ENCODE results near the gene CD84.
"Not testable (repeated sequence)": the region's sequence is repeated elsewhere in the genome, so short reads cannot be mapped to it uniquely, and the experiment has no call there.

The CD84 gene

GRCh38 chr1:160579216-160579701 is at the start of gene CD84:
Gene CD84 (minus strand): TSS chr1:160579496. CDS start chr1:160579437, 59 bp downstream.
- Mint-ChIP-seq H3K4me3 (peak within 1 kb of the TSS; percentile 82), H3K4me1 (peaks cover 60% of the 10 kb centered on the region)

GRCh38 chr1:160628799-160629263 is 49.5 kb upstream of the CD84 start:
- no peak overlapping the region for H3K4me3 Mint-ChIP-seq
- peaks cover 2% of the 10 kb centered on the region for H3K9me3 Mint-ChIP-seq
- peak overlapping the region; percentile 75 for H3K27ac Mint-ChIP-seq
- no peak for ATAC-seq
- H3K4me1 Mint-ChIP-seq, result peaks cover 84% of the 10 kb centered on the region
- H3K36me3 Mint-ChIP-seq, result peaks cover 72% of the 10 kb centered on the region
- no peaks in the 10 kb centered on the region for H3K27me3 Mint-ChIP-seq

More at GRCh38 chr1:160579216-160579701, at the start of gene CD84:
- peaks cover 3% of the 10 kb centered on the region for H3K9me3 Mint-ChIP-seq
- H3K27me3 Mint-ChIP-seq, result no peaks in the 10 kb centered on the region
- ATAC-seq, result peak; percentile 76
- peaks cover 11% of the 10 kb centered on the region for H3K36me3 Mint-ChIP-seq
- H3K27ac Mint-ChIP-seq, result peak within 1 kb of the TSS; percentile 84

DNA sequence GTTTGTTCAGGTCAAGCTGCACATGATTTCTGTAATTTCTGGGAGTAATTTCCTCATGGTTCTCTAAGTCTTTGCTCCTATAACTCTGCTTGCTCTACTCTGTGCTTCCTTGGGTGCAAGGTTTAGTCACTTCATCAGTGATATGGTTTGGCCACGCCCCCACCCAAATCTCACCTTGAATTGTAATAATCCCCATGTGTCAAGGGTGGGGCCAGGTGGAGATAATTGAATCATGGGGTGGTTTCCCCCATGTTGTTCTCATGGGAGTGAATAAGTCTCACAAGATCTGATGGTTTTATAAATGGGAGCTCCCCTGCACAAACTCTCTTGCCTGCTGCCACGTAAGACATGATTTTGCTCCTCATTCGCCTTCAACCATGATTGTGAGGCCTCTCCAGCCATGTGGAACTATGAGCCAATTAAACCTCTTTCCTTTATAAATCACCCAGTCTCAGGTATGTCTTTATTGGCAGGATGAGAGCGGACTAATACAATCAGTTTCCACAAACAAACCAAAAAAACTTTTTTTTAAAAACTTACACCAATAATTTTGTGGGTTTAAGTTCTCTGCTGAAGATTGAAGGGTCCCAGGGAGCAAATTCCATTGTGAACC is 48.5 kb upstream of the CD84 start:
- H3K9me3 Mint-ChIP-seq, H3K4me3 Mint-ChIP-seq, H3K27me3 Mint-ChIP-seq, ATAC-seq: not testable (repeated sequence)
- peaks cover 72% of the 10 kb centered on the region for H3K36me3 Mint-ChIP-seq
- peaks cover 85% of the 10 kb centered on the region for H3K4me1 Mint-ChIP-seq
- peak overlapping the region; percentile 75 for H3K27ac Mint-ChIP-seq

GRCh38 chr1:160626509-160627342 is 47.4 kb upstream of the CD84 start:
- peaks cover 74% of the 10 kb centered on the region for H3K36me3 Mint-ChIP-seq
- ATAC-seq, result peak; percentile 70
- H3K4me3 Mint-ChIP-seq, result peak overlapping the region; percentile 77
- peaks cover 94% of the 10 kb centered on the region for H3K4me1 Mint-ChIP-seq
- H3K27me3 Mint-ChIP-seq, result no peaks in the 10 kb centered on the region
- peak overlapping the region; percentile 89 for H3K27ac Mint-ChIP-seq
- peaks cover 2% of the 10 kb centered on the region for H3K9me3 Mint-ChIP-seq

- ATAC-seq, result peak; percentile 6
- Mint-ChIP-seq H3K9me3 (peaks cover 2% of the 10 kb centered on the region), H3K4me3 (peak overlapping the region; percentile 52), H3K36me3 (peaks cover 71% of the 10 kb centered on the region), H3K4me1 (peaks cover 94% of the 10 kb centered on the region), H3K27ac (peak overlapping the region; percentile 89), H3K27me3 (no peaks in the 10 kb centered on the region)
These were observed 46.6 kb upstream of the CD84 start for GRCh38 chr1:160625725-160626498.

- Mint-ChIP-seq H3K4me3 (peak overlapping the region; percentile 68), H3K27me3 (no peaks in the 10 kb centered on the region), H3K27ac (peak overlapping the region; percentile 89), H3K4me1 (peaks cover 90% of the 10 kb centered on the region), H3K9me3 (peaks cover 2% of the 10 kb centered on the region), H3K36me3 (peaks cover 65% of the 10 kb centered on the region)
- ATAC-seq, result no peak
These were observed 46.0 kb upstream of the CD84 start for GRCh38 chr1:160625321-160625720.

GRCh38 chr1:160624464-160624863 is 45.2 kb upstream of the CD84 start:
- ATAC-seq, result peak; percentile 51
- Mint-ChIP-seq H3K4me3 (peak overlapping the region; percentile 68), H3K27me3 (no peaks in the 10 kb centered on the region), H3K36me3 (peaks cover 66% of the 10 kb centered on the region), H3K27ac (peak overlapping the region; percentile 89), H3K4me1 (peaks cover 82% of the 10 kb centered on the region), H3K9me3 (peaks cover 2% of the 10 kb centered on the region)

- H3K9me3 Mint-ChIP-seq, result peaks cover 7% of the 10 kb centered on the region
- peaks cover 85% of the 10 kb centered on the region for H3K4me1 Mint-ChIP-seq
- peak overlapping the region; percentile 89 for H3K27ac Mint-ChIP-seq
- H3K4me3 Mint-ChIP-seq, result peak overlapping the region; percentile 4
- no peak for ATAC-seq
- H3K27me3 Mint-ChIP-seq, result no peaks in the 10 kb centered on the region
- H3K36me3 Mint-ChIP-seq, result peaks cover 70% of the 10 kb centered on the region
These were observed 44.6 kb upstream of the CD84 start for GRCh38 chr1:160623862-160624261.

DNA sequence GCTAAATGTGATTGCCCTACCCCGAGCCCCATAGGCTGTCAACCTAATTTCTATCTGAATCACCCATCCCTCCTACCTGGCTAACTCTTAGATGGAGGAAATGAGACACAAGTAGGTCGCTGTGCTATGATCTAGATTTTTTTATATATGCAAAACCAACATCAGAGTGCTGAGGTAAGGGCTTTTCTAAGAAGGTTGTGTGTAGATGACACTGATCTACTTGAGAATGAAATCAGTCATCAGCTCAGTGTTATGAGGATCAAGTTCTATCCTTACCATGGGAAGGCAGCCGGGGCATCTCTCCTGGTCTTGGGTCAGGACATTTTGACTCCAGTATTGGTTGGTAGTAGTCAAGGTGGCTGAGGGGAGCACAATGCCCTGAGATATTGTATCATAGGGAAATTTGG is 43.9 kb upstream of the CD84 start:
- Mint-ChIP-seq H3K27me3 (no peaks in the 10 kb centered on the region), H3K9me3 (peaks cover 7% of the 10 kb centered on the region), H3K36me3 (peaks cover 68% of the 10 kb centered on the region), H3K4me3 (peak overlapping the region; percentile 66), H3K4me1 (peaks cover 81% of the 10 kb centered on the region), H3K27ac (peak overlapping the region; percentile 89)
- ATAC-seq, result peak; percentile 67

DNA sequence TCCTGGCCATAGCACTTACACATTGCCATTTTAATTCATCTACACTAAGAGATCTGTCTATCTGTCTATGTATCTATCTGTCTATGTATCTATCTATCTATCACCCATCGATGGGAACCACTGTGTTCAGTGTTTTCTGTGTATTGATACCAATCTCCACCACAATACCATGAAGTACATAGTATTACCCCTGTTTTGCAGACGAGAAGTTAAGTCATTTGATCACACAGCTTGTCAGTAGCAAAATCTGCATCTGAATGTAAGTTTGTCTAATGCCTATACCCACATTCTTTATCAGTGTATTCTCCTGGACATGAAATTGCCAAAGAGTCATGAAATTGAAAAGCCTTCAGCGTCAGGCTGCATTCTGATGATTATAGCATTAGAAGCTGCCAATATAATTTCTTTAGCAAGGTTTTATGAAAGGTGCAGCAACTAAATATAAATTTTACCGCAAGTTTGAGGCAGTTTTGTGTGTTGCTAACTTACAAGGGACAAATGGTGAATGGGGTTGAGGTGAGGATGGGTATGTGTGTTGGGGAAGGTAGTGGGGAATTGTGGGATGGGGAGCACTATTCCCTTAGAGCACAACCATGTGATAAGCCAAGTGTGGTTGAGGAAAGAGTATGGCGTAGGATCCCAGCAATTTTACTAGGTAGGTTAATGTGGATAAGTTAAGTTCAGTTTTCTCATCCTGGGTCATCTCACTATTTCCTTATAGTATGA is 43.4 kb upstream of the CD84 start:
- no peak for ATAC-seq
- Mint-ChIP-seq H3K4me3 (peak overlapping the region; percentile 16), H3K36me3 (peaks cover 68% of the 10 kb centered on the region), H3K27me3 (no peaks in the 10 kb centered on the region), H3K27ac (peak overlapping the region; percentile 89), H3K9me3 (peaks cover 7% of the 10 kb centered on the region), H3K4me1 (peaks cover 75% of the 10 kb centered on the region)

GRCh38 chr1:160621633-160622413 is 42.5 kb upstream of the CD84 start:
- ATAC-seq, result peak; percentile 59
- H3K36me3 Mint-ChIP-seq, result peaks cover 71% of the 10 kb centered on the region

GRCh38 chr1:160620942-160621632 is 41.8 kb upstream of the CD84 start:
- H3K4me1 Mint-ChIP-seq, result peaks cover 61% of the 10 kb centered on the region
- peaks cover 71% of the 10 kb centered on the region for H3K36me3 Mint-ChIP-seq
- ATAC-seq, result peak; percentile 68
- peaks cover 5% of the 10 kb centered on the region for H3K9me3 Mint-ChIP-seq
- no peaks in the 10 kb centered on the region for H3K27me3 Mint-ChIP-seq
- H3K27ac Mint-ChIP-seq, result peak overlapping the region; percentile 89
- peak overlapping the region; percentile 51 for H3K4me3 Mint-ChIP-seq

More at GRCh38 chr1:160621633-160622413, 42.5 kb upstream of the CD84 start:
- peaks cover 69% of the 10 kb centered on the region for H3K4me1 Mint-ChIP-seq
- no peaks in the 10 kb centered on the region for H3K27me3 Mint-ChIP-seq
- peak overlapping the region; percentile 89 for H3K27ac Mint-ChIP-seq
- H3K9me3 Mint-ChIP-seq, result peaks cover 6% of the 10 kb centered on the region
- peak overlapping the region; percentile 51 for H3K4me3 Mint-ChIP-seq

DNA sequence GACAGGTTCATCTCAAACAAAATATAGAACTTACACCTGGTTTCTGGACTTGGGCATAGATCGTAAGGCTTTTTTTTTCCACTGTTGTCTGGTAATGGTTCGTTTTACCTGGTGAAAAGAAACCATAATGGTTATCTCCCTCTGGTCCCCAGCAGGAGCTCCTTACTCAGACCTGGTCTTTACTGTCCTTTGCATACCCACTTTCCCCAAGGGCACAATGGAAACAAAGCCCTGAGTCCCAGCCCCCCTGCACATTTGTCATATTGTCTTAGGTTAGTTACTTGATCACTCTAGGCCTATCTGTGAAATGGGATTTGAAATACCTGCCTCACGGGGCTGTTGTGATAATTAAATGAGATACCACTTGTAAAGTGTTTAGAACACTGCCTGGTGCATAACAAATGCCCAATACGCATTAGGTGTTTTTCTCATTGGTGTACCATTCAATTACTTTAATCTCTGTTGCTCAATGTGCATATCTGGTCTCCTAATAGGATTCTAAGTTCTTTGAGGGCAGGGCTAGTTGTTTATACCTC is 40.5 kb upstream of the CD84 start:
- peaks cover 73% of the 10 kb centered on the region for H3K36me3 Mint-ChIP-seq
- no peak for ATAC-seq
- peaks cover 49% of the 10 kb centered on the region for H3K4me1 Mint-ChIP-seq
- H3K9me3 Mint-ChIP-seq, result peaks cover 5% of the 10 kb centered on the region
- H3K4me3 Mint-ChIP-seq, result no peak overlapping the region
- peak overlapping the region; percentile 38 for H3K27ac Mint-ChIP-seq
- H3K27me3 Mint-ChIP-seq, result no peaks in the 10 kb centered on the region

All from stimulated activated memory B cell treated with anti-CD40 and anti-IgM and Interleukin-4, amounts not matched to agents 10 μg/mL and 1 μg/mL and 100 μg/mL, for 72 hours (primary cell).